ENCODE results near the gene SLC38A10. TPM values are rescaled to one million over a fixed set of nuclear protein-coding genes. Genes with fewer than 3 reads are reported as not detected.

SLC38A10 gene
- total RNA-seq, 1 experiment from 2014 or later = 109 TPM

GRCh38 chr17:81195941-81196495 is 99.1 kb downstream of the SLC38A10 start:
- Histone ChIP-seq H3K4me3 (replicated peaks in 1 of 2; ENCODE audit: low read depth in 1 of 2, low read length in 2 of 2) (no peak overlapping the region), H4K20me1 (ENCODE audit: insufficient read depth) (no peaks in the 10 kb centered on the region), H3K36me3 (ENCODE audit: control insufficient read depth in 1 of 2, insufficient read depth in 2 of 2, low read length in 2 of 2) (peaks cover 3 to 5% of the 10 kb centered on the region in 2 experiments), H3K9ac (ENCODE audit: low read length) (no peak overlapping the region), H2AFZ (ENCODE audit: low read depth, low read length, poor library complexity, severe bottlenecking) (no peak overlapping the region), H3K9me2 (ENCODE audit: insufficient read depth) (no peaks in the 10 kb centered on the region), H3K9me3 (ENCODE audit: control insufficient read depth in 1 of 2, insufficient read depth in 1 of 2, low read depth in 1 of 2, low read length in 2 of 2) (no peaks in the 10 kb centered on the region), H3K27ac (ENCODE audit: low read depth, low read length) (no peak overlapping the region), H3K79me2 (ENCODE audit: insufficient read depth, low read length) (no peaks in the 10 kb centered on the region), H3K4me1 (ENCODE audit: control insufficient read depth in 1 of 2, insufficient read depth in 2 of 2, low read length in 2 of 2) (peaks cover 0 to 5% of the 10 kb centered on the region in 2 experiments; a peak in 1 of 4 replicates), H3K27me3 (ENCODE audit: insufficient read depth, low read length) (no peaks in the 10 kb centered on the region), H3K4me2 (ENCODE audit: low read length) (no peak overlapping the region)
- DNase-seq (ENCODE audit: low read depth, low spot score) (no peak), ATAC-seq (no peak)
- BruUV-seq (replicated peaks) = no TSS peak
- no peak for TF ChIP-seq YY1 (IDR thresholded peaks at IDR 0.05; ENCODE audit: extremely low read depth, insufficient replicate concordance, low read depth, low read length)
- no peak for TF ChIP-seq ZBTB33 (IDR thresholded peaks at IDR 0.05; ENCODE audit: extremely low read depth, insufficient replicate concordance, low read length)
- no peak for TF ChIP-seq TCF7L2 (IDR thresholded peaks at IDR 0.05; ENCODE audit: borderline replicate concordance, extremely low read depth, insufficient read depth, insufficient read length)
- no peak for TF ChIP-seq SIN3A (IDR thresholded peaks at IDR 0.05; ENCODE audit: low read depth)
- TF ChIP-seq, protein P1, sequence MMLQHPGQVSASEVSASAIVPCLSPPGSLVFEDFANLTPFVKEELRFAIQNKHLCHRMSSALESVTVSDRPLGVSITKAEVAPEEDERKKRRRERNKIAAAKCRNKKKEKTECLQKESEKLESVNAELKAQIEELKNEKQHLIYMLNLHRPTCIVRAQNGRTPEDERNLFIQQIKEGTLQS (IDR thresholded peaks at IDR 0.05) = no peak
- no peak for TF ChIP-seq FOSL1 (IDR thresholded peaks at IDR 0.05; ENCODE audit: low read depth)
- TF ChIP-seq, protein P2, sequence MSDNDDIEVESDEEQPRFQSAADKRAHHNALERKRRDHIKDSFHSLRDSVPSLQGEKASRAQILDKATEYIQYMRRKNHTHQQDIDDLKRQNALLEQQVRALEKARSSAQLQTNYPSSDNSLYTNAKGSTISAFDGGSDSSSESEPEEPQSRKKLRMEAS (IDR thresholded peaks at IDR 0.05) = no peak
- no peak for TF ChIP-seq EGR1 (IDR thresholded peaks at IDR 0.05; ENCODE audit: low read depth)
- TF ChIP-seq POLR2AphosphoS5 (IDR thresholded peaks at IDR 0.05; ENCODE audit: low read depth, low read length) = no peak
- no peak for TF ChIP-seq JUND (IDR thresholded peaks at IDR 0.05)
- TF ChIP-seq ZNF274 (IDR thresholded peaks at IDR 0.05; ENCODE audit: low read depth, low read length) = no peak
- no peak for TF ChIP-seq SRF (IDR thresholded peaks at IDR 0.05; ENCODE audit: low read depth)
- no peak for TF ChIP-seq POLR2A (IDR thresholded peaks at IDR 0.05; ENCODE audit: borderline replicate concordance, extremely low read depth, insufficient read depth, insufficient read length)
- TF ChIP-seq, protein P3, sequence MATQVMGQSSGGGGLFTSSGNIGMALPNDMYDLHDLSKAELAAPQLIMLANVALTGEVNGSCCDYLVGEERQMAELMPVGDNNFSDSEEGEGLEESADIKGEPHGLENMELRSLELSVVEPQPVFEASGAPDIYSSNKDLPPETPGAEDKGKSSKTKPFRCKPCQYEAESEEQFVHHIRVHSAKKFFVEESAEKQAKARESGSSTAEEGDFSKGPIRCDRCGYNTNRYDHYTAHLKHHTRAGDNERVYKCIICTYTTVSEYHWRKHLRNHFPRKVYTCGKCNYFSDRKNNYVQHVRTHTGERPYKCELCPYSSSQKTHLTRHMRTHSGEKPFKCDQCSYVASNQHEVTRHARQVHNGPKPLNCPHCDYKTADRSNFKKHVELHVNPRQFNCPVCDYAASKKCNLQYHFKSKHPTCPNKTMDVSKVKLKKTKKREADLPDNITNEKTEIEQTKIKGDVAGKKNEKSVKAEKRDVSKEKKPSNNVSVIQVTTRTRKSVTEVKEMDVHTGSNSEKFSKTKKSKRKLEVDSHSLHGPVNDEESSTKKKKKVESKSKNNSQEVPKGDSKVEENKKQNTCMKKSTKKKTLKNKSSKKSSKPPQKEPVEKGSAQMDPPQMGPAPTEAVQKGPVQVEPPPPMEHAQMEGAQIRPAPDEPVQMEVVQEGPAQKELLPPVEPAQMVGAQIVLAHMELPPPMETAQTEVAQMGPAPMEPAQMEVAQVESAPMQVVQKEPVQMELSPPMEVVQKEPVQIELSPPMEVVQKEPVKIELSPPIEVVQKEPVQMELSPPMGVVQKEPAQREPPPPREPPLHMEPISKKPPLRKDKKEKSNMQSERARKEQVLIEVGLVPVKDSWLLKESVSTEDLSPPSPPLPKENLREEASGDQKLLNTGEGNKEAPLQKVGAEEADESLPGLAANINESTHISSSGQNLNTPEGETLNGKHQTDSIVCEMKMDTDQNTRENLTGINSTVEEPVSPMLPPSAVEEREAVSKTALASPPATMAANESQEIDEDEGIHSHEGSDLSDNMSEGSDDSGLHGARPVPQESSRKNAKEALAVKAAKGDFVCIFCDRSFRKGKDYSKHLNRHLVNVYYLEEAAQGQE (IDR thresholded peaks at IDR 0.05; ENCODE audit: low read depth) = no peak
- TF ChIP-seq CBX3 (IDR thresholded peaks at IDR 0.05; ENCODE audit: low read depth) = no peak
- TF ChIP-seq ZFX (IDR thresholded peaks at IDR 0.05) = no peak
- TF ChIP-seq, protein P4, sequence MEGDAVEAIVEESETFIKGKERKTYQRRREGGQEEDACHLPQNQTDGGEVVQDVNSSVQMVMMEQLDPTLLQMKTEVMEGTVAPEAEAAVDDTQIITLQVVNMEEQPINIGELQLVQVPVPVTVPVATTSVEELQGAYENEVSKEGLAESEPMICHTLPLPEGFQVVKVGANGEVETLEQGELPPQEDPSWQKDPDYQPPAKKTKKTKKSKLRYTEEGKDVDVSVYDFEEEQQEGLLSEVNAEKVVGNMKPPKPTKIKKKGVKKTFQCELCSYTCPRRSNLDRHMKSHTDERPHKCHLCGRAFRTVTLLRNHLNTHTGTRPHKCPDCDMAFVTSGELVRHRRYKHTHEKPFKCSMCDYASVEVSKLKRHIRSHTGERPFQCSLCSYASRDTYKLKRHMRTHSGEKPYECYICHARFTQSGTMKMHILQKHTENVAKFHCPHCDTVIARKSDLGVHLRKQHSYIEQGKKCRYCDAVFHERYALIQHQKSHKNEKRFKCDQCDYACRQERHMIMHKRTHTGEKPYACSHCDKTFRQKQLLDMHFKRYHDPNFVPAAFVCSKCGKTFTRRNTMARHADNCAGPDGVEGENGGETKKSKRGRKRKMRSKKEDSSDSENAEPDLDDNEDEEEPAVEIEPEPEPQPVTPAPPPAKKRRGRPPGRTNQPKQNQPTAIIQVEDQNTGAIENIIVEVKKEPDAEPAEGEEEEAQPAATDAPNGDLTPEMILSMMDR (IDR thresholded peaks at IDR 0.05 in 2 of 3, conservative IDR thresholded peaks at IDR 0.05 in 1 of 3; ENCODE audit: borderline replicate concordance in 1 of 3, insufficient read depth in 1 of 3, low read depth in 2 of 3, low read length in 2 of 3) = no peak
- no peak for TF ChIP-seq SP1 (IDR thresholded peaks at IDR 0.05; ENCODE audit: low read depth)
- ChIA-PET CTCF (no interaction called here), RAD21 (ENCODE audit: low non-redundant PET in 1 of 2, low total read pairs in 2 of 2, uncharacterized antibody in 2 of 2, unreplicated experiment in 2 of 2) (no interaction called here), POLR2A (no interaction called here)
- intact Hi-C loops (cut with micrococcal nuclease) = no loop called here
